ENCODE results near the gene ZBTB7A.
A peak's percentile ranks its signal among the peaks of the same experiment; 100 is the strongest.

ZBTB7A gene

GRCh38 chr19:4112367-4112766 lies 45.7 kb upstream of the ZBTB7A start:
- TF ChIP-seq MYC (IDR thresholded peaks at IDR 0.05; ENCODE audit: low read depth, low read length) = no peak
- no peak for TF ChIP-seq MAX (IDR thresholded peaks at IDR 0.05; ENCODE audit: low read depth, low read length)
- no peak for TF ChIP-seq POLR2A (IDR thresholded peaks at IDR 0.05; ENCODE audit: extremely low read depth, insufficient read length)
- TF ChIP-seq CTCF (IDR thresholded peaks at IDR 0.05; ENCODE audit: low read depth, low read length) = no peak
- DNase-seq (ENCODE audit: low read depth) = no peak
- no peak overlapping the region for H3K4me3 ChIP-seq (ENCODE audit: low read depth, low read length)

- TF ChIP-seq CTCF (IDR thresholded peaks at IDR 0.05; ENCODE audit: low read depth, low read length) = no peak
- no peak for TF ChIP-seq MYC (IDR thresholded peaks at IDR 0.05; ENCODE audit: low read depth, low read length)
- no peak for TF ChIP-seq MAX (IDR thresholded peaks at IDR 0.05; ENCODE audit: low read depth, low read length)
- TF ChIP-seq POLR2A (IDR thresholded peaks at IDR 0.05; ENCODE audit: extremely low read depth, insufficient read length) = no peak
- H3K4me3 ChIP-seq (ENCODE audit: low read depth, low read length) = no peak overlapping the region
- DNase-seq (ENCODE audit: low read depth) = no peak
Measured at GRCh38 chr19:4109626-4109945, 42.9 kb upstream of the ZBTB7A start.

GRCh38 chr19:4108767-4109625 lies 42.3 kb upstream of the ZBTB7A start:
- DNase-seq (ENCODE audit: low read depth) = peak; percentile 94
- TF ChIP-seq MAX (IDR thresholded peaks at IDR 0.05; ENCODE audit: low read depth, low read length) (peak; percentile 94), CTCF (IDR thresholded peaks at IDR 0.05; ENCODE audit: low read depth, low read length) (no peak), MYC (IDR thresholded peaks at IDR 0.05; ENCODE audit: low read depth, low read length) (peak; percentile 47; the same call in 1 of the 2 replicates), POLR2A (IDR thresholded peaks at IDR 0.05; ENCODE audit: extremely low read depth, insufficient read length) (no peak)
- no peak overlapping the region for H3K4me3 ChIP-seq (ENCODE audit: low read depth, low read length)

GRCh38 chr19:4103080-4103433 lies 36.4 kb upstream of the ZBTB7A start:
- peak; percentile 50 for DNase-seq (ENCODE audit: low read depth)
- H3K4me3 ChIP-seq (ENCODE audit: low read depth, low read length) = no peak overlapping the region
- TF ChIP-seq MAX (IDR thresholded peaks at IDR 0.05; ENCODE audit: low read depth, low read length) = no peak
- TF ChIP-seq MYC (IDR thresholded peaks at IDR 0.05; ENCODE audit: low read depth, low read length) = no peak
- TF ChIP-seq CTCF (IDR thresholded peaks at IDR 0.05; ENCODE audit: low read depth, low read length) = no peak

- DNase-seq (ENCODE audit: low read depth) = no peak
- no peak overlapping the region for H3K4me3 ChIP-seq (ENCODE audit: low read depth, low read length)
- TF ChIP-seq CTCF (IDR thresholded peaks at IDR 0.05; ENCODE audit: low read depth, low read length) (no peak), MAX (IDR thresholded peaks at IDR 0.05; ENCODE audit: low read depth, low read length) (no peak), MYC (IDR thresholded peaks at IDR 0.05; ENCODE audit: low read depth, low read length) (no peak), POLR2A (IDR thresholded peaks at IDR 0.05; ENCODE audit: extremely low read depth, insufficient read length) (no peak)
Measured at GRCh38 chr19:4102339-4103079, 35.8 kb upstream of the ZBTB7A start.

Measured in NB4 (cell line).